ENCODE data around the gene SAYSD1.

- TF ChIP-seq, protein P1, sequence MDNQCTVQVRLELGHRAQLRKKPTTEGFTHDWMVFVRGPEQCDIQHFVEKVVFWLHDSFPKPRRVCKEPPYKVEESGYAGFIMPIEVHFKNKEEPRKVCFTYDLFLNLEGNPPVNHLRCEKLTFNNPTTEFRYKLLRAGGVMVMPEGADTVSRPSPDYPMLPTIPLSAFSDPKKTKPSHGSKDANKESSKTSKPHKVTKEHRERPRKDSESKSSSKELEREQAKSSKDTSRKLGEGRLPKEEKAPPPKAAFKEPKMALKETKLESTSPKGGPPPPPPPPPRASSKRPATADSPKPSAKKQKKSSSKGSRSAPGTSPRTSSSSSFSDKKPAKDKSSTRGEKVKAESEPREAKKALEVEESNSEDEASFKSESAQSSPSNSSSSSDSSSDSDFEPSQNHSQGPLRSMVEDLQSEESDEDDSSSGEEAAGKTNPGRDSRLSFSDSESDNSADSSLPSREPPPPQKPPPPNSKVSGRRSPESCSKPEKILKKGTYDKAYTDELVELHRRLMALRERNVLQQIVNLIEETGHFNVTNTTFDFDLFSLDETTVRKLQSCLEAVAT (IDR thresholded peaks at IDR 0.05) = no peak
- TF ChIP-seq POLR2A (conservative IDR thresholded peaks at IDR 0.05) (no peak), ZNF121 (CRISPR knock-in tag; conservative IDR thresholded peaks at IDR 0.05) (no peak), ZEB2 (IDR thresholded peaks at IDR 0.05) (no peak), ZNF586 (CRISPR knock-in tag; conservative IDR thresholded peaks at IDR 0.05) (no peak)
Observed at GRCh38 chr6:39073471-39074355, 41.3 kb downstream of the SAYSD1 start.
